NCI-H510A (cell line): ENCODE data around the gene EXOC6.
A peak's percentile ranks its signal among the peaks of the same experiment; 100 is the strongest.
"Not testable (repeated sequence)": the region's sequence is repeated elsewhere in the genome, so short reads cannot be mapped to it uniquely, and the experiment has no call there.

ENCODE experiments used
- DNase-seq: peaks from one replicate; lab custom pipeline; 2025; lab: John Stamatoyannopoulos, UW

The EXOC6 gene

DNA sequence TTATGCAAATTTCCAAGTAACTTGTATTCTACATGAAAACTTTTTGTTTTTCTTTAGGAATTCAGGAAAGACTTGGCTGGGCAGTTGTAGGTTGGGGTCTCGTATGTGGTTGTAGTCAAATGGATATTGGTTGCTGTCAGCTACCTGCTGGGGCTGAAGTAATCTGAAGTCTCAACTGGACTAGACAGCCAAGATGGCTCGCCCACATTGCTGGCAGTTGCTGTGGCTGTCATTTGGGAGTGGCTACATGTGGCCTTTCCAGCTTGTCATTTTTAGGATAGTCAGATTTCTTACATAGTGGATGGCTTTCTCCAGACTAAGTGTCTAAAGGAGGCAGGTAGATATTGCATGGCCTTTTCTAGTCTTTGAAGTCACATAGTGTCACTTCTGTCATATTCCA, 32.6 kb downstream of the EXOC6 start:
- DNase-seq: no peak

DNA sequence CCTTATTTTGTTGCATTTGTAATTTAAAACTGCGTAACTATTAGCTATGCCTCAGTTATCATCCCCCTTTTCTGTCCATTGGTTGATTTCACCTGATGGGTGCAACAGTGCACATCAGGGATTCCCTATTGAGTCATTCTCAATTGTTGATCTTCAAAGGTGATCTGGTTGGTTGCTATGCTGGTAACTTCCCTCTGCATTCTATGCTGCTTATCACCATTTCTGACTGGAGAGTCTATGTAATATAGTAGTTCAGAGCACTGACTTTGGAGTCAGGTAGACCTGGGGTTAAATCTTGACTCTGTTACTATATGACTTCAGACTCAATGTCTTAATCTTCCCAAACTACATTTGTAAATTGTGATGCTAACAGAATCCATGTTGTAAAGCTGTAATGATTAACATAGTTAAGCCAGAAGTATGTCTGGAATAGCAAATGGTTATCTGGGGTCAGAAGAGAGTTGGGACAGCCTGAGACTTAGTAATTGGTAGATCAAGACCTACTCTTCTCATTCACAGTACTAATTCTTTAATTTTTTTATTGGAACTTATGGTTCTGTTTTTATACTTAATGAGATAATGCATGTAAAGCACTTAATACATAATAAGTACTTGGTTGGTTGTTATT, 38.1 kb downstream of the EXOC6 start:
- DNase-seq: no peak

DNA sequence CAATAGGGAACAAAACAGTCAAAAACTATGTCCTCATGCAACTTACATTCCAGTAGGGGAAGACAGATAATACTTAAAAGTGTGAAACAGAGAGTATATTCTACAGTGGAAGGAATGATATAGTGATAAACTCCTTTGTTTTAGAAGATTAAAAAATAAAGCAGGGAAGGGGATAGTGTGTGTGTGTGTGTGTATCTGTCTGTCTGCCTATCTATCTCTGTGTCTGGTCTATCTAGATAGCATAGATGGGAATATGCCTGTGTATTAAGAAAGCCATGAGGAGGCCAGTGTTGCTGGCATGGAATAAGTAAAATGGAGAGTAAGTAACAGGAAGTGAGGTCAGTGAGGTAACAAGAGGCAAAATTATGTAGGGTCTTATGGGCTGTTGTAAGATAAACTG, 42.2 kb downstream of the EXOC6 start:
- DNase-seq: no peak

DNA sequence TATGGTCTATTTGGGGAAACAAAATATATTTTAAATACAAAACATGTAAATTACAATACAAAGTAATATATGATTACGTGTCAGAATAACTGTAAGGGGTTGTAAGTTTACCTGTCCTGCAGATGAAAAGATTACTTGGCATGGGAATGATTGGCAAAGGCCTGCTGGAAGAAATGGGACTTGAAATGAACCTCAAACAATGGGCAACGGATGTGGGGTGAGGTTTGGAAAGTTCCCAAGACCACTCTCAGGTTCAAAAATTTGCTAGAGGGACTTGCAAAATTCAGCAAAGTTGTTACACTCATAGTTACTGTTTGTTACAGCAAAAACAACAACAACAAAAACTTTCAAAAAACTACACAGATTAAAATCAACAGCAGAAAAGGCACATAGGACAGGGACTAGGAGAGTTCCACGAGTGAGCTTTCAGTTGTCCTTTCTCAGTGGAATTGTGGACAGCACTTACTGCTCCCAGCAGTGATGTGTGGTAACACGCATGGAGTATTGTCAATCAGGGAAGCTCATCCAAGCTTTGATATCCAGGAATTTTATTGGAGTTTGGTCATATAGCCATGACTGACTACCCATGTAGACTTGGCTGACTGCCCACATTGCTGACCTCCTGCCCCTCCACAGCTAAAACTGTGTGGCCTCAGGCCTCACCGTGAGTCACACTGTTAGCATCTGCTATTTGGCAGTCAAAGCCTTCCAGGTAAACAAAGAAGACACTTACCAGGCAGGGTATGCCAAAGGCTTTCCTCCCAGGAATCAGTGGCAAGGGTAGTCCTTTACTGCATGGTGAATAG, 43.8 kb downstream of the EXOC6 start:
- DNase-seq: no peak

DNA sequence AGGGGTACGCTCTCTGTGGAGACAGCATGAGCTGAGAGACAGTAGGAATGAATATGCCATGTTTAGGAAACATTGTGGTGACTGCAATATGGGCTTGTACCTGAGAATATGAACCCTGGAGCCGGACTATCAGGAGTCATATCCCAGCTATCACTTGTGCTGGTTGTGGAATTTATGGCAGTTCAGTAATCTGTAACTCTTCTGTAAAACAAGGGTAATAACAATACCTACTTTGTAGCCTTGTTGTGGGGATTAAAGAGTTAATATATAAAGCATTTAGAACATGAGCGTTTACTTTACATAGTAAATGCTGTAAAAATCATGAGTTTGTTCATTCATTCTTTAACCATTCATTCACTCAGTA, 44.4 kb downstream of the EXOC6 start:
- no peak for DNase-seq

DNA sequence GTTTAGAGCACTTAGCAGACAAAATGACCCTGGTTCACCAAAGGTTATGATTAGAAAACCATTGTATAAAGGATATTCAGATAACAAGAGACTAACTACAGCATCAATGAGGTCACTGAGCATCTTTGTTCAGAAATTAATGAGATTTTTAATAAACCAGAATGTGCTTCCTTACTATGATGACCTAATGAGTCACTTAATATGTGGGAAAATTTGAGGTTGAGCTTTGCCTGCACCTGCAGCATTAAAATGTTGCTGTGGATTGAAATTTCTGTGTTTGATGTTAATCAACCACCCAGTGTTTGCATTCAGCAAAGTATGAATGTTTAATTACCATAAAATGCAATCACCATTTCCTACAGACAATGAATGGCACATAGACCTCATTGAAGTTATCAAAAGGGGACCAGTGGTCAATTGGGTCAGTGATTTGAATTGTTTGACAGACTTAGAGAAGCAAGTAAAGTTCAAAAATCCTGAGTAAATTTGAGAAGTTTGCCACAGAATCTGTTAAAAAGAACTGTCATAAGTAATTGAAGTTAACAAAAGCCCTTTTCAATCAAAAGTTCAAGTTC, 45.8 kb downstream of the EXOC6 start:
- DNase-seq: no peak

DNA sequence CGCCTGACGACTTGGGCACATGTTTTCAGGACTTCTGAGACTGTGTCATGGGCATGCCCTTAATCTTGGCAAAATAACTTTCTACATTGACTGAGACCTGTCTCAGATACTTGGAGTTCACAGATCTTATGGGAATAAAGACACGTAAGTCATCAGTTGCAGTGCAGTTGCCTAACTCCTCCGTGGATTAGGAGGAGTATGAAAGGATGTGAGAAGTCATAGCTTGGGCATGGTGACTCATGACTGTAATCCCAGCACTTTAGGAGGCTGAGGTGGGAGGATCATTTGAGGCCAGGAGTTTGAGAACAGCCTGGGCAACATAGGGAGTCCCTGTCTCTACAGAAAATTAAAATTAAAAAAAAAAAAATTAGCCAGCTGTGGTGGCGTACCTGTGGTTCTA, 49.6 kb downstream of the EXOC6 start:
- no peak for DNase-seq

DNA sequence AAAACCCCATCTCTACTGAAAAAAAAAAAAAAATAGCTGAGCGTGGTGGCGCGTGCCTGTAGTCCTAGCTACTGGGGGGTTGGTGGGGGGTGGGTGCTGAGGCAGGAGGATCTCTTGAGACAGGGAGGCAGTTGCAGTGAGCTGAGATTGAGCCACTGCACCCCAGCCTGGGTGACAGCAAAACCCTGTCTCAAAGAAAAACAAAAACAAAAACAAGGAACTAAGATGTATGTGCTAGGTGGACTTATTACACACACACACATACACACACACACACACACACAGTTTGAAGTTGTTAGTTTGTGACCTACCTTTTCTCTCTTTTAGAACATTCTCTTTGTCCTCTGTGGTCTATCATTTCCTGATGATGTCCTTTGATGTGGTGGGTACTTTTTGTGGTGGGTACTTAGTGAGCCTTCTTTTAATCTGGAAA, 53.5 kb downstream of the EXOC6 start:
- no peak for DNase-seq

DNA sequence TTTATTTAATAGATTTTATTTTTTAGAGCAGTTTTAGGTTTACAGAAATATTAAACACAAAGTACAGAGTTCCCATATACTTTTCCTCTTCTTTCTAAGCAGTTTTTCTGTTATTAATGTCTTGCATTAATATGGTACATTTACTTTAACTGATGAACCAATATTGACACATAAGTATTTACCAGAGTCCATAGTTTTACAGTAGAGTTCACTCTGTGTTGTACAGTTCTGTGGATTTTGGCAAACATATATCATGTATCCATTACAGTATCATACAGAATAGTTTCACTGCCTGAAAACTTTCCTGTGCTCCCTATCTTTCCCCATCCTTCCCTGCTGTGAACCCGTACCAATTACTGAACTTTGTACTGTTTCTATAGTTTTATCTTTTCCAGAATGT, 55.3 kb downstream of the EXOC6 start:
- DNase-seq: no peak

DNA sequence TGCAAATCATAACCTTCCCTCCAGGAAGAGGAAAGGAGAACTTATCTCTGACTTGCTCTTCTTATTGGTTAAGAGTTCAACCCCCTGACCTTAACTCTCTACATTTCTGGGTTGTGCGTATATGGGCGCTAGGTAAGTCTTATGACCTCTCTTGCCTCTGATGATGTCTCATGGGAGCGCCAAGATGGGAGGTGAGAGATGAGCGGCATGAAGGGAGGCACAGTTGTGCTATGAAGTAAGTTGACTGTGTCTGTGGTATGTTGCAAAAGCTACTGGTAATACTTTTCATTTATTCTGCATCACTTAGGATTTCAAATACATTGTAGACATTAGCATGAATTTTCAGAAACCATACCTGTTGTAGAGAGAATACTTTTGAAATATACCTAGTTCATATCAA, 59.0 kb downstream of the EXOC6 start:
- DNase-seq: no peak

DNA sequence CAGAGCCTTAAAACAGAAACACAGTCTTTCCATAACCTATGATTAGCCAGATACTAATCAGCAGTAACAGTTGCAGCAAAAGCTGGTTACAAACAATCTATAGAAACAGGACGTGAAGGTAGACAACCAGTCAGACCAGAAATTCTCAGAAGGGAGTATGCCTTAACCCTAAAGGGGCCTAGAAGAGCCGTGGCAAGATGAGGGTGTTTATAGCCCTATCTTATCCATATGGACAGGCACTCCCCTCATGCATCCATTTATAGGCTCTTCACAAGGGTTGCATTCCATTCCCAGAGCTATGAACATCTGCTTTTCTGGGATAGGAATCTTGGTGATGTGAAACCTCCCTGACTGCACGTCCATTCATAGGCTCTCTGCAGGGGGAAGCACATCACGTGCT, 64.3 kb downstream of the EXOC6 start:
- DNase-seq: not testable (repeated sequence)

DNA sequence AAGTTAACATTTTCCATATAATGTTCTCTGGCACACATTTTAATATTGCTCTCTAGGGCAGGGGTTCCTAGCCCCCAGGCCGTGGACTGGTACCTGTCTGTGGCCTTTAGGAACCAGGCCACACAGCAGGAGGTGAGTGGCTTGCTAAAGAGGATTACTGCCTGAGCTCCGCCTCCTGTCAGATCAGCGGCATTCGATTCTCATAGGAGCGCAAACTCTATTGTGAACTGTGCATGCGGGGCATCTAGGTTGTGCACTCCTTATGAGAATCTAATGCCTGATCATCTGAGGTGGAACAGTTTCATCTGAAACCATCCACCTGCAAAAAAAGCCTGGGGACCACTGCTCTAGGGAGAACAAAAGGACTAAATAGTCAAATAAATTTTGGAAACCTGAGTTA, 65.7 kb downstream of the EXOC6 start:
- DNase-seq: no peak

DNA sequence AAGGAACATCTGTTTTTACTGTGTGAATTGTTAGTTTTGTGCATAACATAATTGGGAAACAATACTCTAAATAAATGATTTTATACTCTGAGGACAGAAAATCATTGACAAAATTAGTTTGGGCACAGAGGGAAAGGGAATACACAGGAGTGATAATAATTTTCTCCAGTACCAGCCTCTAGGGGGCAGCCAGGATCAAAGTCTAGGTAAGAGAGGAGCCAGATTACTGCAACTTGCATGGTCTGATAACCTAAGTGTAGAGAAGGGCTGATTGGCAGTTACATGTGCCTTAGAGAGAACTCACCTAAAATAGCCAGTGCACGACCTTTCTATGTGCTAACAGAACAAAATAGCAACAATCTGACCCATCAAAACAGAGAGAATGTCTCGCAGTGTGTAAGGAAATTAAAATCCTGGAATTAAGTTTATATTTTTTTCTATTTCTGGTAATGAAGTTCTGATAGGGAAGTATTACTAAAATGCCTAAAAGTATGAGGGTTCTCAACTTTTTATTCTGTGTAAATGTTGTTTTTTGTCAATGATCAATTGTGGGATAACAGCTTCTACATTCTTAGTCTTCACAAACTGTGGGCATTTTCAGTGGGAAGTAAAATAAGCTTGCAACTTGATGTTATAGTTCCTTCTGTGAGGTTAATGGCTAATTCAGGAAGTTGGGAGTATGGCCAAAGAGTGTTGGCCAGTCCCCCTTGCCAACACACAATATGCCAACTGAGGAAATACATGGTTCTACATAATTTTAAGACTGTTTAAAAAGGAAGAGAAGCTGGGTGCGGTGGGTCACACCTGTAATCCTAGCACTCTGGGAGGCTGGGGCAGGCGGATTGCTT, 66.4 kb downstream of the EXOC6 start:
- peak; percentile 23 for DNase-seq

DNA sequence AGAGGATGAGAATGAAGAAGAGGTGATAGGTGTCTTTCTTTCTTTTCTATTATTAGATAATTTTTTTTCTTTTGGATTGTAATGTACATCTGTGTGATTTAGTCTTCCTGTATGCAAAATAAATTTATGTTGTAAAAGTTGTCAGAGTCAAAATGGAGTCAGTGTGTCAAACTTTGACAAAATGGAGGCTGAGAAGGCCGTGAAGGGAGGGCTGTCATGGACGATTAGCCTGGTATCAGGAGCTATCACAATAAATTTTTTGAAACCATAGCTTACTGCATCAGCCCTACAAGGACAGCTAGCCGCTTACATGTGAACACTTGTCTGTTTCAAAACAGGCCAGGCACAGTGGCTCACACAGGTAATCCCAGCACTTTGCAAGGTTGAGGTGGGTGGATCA, 67.6 kb downstream of the EXOC6 start:
- no peak for DNase-seq

DNA sequence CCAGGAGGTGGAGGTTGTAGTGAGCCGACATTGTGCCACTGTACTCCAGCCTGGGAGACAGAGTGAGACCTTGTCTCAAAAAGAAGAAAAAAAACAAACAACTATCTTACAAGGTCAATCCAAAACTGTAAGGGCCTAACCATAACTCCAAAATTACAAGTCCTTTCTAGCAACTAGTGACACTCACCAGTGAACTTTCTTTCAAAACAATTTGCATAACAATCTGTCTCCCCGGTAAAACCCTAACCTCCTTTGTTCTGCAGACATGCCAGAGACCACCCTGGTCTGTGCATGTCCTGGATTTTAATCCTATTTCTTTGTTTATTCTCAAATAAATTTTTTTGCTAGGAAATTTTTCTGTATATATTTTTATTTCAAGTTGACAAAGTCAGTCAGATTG, 68.1 kb downstream of the EXOC6 start:
- no peak for DNase-seq

DNA sequence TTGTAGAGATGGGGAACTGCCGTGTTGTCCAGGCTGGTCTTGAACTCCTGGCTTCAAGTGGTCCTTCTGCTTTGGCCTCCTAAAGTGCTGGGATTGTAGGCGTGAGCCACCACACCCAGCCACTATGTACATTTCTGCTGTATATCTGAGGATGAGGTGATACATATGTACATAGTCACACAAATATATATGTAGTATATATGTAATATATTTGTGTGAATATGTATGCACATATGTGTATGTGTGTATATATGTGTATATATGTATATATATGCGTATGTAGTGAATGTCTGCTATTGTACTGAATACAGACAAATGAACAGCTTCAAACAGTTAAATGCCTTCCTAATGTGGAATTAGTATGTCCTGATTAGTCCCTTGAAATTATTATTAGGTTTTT, 70.3 kb downstream of the EXOC6 start:
- DNase-seq: no peak

DNA sequence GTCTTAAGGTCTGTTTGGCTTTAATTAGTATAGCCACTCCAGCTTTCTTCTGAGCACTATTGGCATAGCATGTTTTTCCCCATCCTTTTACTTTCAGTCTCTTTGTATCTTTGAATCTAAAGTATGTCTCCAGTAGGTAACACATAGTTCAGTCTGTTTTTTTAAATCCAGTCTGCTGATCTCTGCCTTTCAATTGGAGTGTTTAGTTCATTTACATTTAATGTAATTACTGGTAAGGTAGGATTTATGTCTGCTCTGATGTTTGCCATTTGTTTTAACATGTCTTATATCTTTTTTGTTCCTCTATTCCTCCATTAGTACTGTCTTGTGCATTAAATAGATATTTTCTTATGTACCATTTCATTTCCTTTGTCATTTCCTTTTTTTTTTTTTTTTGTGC, 72.5 kb downstream of the EXOC6 start:
- no peak for DNase-seq

DNA sequence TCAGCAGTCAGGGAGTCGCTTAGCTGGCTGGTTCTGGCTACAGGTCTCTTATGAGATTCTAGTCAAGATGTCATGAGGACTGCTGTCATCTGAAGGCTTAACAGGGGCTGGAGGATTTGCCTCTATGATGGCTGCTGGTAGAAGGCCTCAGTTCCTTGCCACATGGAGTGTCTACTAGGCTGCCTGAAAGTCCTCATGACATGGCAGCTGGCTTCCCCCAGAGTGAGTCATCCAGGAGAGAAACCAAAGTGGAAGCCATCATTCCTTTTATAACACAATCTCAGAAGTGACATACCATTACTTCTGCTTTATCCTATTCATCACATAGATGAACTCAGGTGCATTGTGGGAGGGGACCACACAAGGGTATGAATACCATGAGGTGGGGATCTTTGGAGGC, 75.1 kb downstream of the EXOC6 start:
- no peak for DNase-seq

DNA sequence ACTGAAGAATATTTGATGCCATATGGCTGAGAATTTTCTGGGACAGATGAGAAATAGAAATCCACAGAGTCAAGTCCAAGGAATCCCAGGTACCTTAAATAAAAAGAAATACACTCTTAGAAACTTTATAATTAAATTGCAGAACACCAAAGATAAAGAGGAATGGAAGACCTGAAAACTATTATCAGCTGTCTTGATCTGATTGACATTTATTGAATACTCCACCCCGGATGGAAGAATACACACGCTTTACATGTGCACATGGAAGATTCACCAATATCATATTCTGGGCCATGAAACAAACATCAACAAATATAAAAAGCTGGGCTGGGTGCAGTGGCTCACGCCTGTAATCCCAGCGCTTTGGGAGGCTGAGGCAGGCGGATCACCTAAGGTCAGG, 81.6 kb downstream of the EXOC6 start:
- no peak for DNase-seq

DNA sequence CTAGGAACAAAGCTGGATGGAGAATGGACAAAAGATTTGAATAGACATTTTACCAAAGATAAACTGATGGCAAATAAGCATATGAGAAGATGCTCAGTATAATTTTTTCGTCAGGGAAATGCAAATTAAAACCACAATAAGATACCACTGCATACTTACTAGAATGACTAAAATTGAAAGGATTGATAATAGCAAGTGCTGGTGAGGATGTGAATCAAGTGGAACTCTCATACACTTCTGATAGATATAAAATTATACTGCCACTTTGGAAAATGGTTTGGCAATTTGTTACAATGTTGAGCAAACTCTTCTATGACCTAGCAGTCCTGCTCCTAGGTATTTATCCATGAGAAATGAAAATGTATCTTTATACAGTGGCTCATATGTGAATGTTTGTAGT, 83.3 kb downstream of the EXOC6 start:
- DNase-seq: no peak

DNA sequence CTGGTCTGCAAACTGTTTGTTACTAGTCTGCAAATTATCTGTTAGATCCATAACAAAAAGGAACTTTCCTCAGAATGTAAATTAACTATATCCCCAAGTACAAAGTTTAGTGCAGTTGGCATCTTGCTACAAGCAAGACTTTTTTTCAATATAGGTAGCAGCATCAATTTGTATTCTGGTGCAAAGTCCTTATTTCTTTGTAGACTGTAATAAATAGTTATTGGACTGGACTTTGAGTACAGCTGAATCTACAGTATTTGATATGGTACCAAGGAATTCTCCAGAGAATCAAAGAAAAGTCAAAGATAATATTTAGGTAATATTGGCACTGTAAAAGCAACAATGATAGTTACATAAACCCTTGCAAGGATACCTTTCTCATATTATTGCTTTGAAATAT, 89.6 kb downstream of the EXOC6 start:
- no peak for DNase-seq

DNA sequence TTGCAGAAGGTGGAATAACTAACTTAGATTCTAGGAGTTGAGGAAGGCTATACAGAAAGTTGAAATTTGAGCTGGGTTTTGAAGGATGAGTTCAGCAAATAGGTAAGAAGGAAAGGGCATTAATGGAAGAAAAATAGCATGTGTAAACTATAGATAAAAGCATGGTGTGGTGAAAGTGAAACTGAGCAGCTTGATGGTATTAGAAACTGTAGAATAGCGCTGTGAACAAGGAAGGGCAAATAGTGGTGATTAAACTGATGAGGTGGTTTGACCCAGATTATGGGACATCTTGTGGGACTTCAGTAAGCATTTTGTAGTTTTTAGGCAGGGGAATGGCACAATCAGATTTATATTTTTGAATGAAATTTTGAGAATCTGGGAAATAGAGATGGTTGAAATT, 90.5 kb downstream of the EXOC6 start:
- DNase-seq: no peak

DNA sequence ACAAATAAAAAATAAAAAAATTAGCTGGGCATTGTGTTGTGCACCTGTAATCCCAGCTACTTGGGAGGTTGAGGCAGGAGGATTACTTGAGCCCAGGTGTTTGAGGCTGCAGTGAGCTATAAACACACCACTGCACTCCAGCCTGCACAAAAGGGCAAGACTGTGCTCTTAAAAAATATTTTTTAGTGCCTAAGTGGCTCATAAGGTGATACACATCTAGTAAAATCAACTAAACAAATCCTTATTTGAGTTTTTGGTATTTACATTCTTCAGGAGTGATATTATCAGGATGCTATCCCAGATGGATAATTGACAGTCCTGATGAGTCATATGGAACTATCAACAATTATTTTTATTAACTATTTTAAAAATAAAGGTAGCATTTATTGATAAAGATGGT, 93.9 kb downstream of the EXOC6 start:
- DNase-seq: no peak
